Stimulated activated effector memory CD8-positive, alpha-beta T cell treated with anti-CD3 and anti-CD28 coated beads, Interleukin-12 subunit alpha, Interleukin-12 subunit beta, amount 100 ng/mL, for 72 hours (primary cell): ENCODE data around the gene RABGGTB.
"Not testable (repeated sequence)": the region's sequence is repeated elsewhere in the genome, so short reads cannot be mapped to it uniquely, and the experiment has no call there.

Source experiments
- ATAC-seq: fragments of 150-1000 bp; cut with Tn5 transposase; 2 replicates; pipeline ENCODE4 v1.10.0; 2021
- DNase-seq, 2 donors: peaks; one replicate each; pipeline ENCODE4 v3.0.0; 2021 to 2022; ENCODE audit warnings: low spot score in 2 of 2
- H3K27ac Mint-ChIP-seq: one replicate; pipeline ENCODE4 v1.8.0; 2022; ENCODE audit warnings: mild to moderate bottlenecking, mixed read lengths
- H3K36me3 Mint-ChIP-seq: one replicate; pipeline ENCODE4 v1.8.0; 2022; ENCODE audit warnings: mild to moderate bottlenecking, mixed read lengths
- H3K4me1 Mint-ChIP-seq: one replicate; pipeline ENCODE4 v1.8.0; 2022; ENCODE audit warnings: mixed read lengths
- H3K4me3 Mint-ChIP-seq: one replicate; pipeline ENCODE4 v1.8.0; 2022; ENCODE audit warnings: mild to moderate bottlenecking, mixed read lengths
- H3K9me3 Mint-ChIP-seq: one replicate; pipeline ENCODE4 v1.8.0; 2022; ENCODE audit warnings: mixed read lengths

RABGGTB gene

GRCh38 chr1:75785983-75786853 is at the start of gene RABGGTB:
Gene RABGGTB (plus strand): TSS chr1:75786256. CDS start chr1:75786272, 16 bp downstream.
- H3K36me3 Mint-ChIP-seq, result peaks cover 57% of the 10 kb centered on the region
- H3K4me1 Mint-ChIP-seq, result peaks cover 38% of the 10 kb centered on the region
- peak within 1 kb of the TSS; percentile 96 for H3K27ac Mint-ChIP-seq
- H3K4me3 Mint-ChIP-seq, result peak within 1 kb of the TSS; percentile 84
- DNase-seq (peak; percentile 94 to 97), ATAC-seq (peak; percentile 98)
- no peaks in the 10 kb centered on the region for H3K9me3 Mint-ChIP-seq

DNA sequence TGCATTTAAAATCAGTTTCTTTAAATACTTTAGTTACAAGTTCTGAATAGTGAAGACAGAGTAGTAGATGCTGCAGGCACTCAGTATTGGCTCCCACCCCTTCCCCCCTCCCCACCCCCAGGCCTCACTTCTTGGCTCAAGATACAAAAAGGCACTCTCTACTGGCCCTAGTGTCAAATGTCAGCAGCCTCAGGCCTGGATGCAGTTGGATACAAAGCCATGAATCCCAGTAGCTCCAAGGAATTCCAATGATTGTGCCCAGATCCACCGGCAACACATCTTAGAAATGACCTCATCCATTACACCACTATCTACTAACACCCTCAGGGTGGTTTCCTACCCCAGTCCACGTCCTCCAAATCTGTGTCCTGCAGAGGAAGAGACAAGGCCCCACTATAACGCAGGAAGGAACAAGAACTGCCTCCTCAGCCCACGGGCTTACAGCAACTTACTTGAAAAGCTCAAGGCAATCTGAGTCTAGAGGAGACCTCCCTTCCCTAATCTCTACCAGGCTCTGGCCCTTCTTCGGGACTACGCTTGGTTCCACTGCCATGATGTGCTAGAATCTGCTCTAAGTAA is 43.9 kb upstream of the RABGGTB start:
- Mint-ChIP-seq H3K9me3 (no peaks in the 10 kb centered on the region), H3K4me3 (no peak overlapping the region), H3K27ac (no peak overlapping the region), H3K4me1 (no peaks in the 10 kb centered on the region), H3K36me3 (peaks cover 87% of the 10 kb centered on the region)
- ATAC-seq (no peak), DNase-seq (no peak)

- DNase-seq (no peak), ATAC-seq (no peak)
- peak overlapping the region; percentile 23 for H3K27ac Mint-ChIP-seq
- no peaks in the 10 kb centered on the region for H3K9me3 Mint-ChIP-seq
- no peaks in the 10 kb centered on the region for H3K4me1 Mint-ChIP-seq
- H3K4me3 Mint-ChIP-seq, result no peak overlapping the region
- H3K36me3 Mint-ChIP-seq, result peaks cover 80% of the 10 kb centered on the region
Measured at GRCh38 chr1:75745276-75745675, 40.8 kb upstream of the RABGGTB start.

GRCh38 chr1:75757210-75757609 is 28.8 kb upstream of the RABGGTB start:
- H3K4me1 Mint-ChIP-seq, H3K4me3 Mint-ChIP-seq, DNase-seq, ATAC-seq, H3K9me3 Mint-ChIP-seq, H3K27ac Mint-ChIP-seq: not testable (repeated sequence)
- peaks cover 57% of the 10 kb centered on the region for H3K36me3 Mint-ChIP-seq

- ATAC-seq, DNase-seq, H3K4me3 Mint-ChIP-seq, H3K27ac Mint-ChIP-seq, H3K9me3 Mint-ChIP-seq, H3K4me1 Mint-ChIP-seq: not testable (repeated sequence)
- H3K36me3 Mint-ChIP-seq, result peaks cover 48% of the 10 kb centered on the region
Measured at GRCh38 chr1:75758543-75758942, 27.5 kb upstream of the RABGGTB start.

DNA sequence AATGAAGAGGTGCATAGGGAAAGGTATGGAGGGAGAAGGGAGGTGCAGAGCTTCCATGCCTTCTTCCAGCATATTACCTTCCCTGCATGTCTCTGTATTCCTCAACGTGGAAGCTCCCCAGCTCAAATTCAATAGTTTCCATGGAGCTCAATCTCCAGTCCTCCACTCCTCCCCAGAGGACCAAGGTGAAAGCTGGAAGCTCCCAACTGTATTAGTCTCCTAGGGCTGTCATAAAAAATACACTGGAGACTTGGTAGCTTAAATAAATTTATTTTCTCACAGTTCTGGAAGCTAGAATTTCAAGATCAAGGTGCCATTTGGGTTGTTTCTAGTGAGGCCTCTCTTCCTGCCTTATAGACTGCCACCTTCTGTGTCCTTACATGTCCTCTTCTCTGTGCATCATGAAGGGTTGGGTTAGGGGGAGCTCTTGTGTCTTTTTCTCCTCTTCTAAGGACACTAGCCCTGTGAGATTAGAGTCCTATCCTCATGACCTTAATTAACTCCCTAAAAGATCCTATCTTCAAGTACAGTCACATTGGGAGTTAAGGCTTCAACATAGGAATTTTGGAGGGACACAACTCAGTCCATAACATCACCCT is 21.9 kb upstream of the RABGGTB start:
- H3K27ac Mint-ChIP-seq, result no peak overlapping the region
- no peak for ATAC-seq
- H3K9me3 Mint-ChIP-seq, result no peaks in the 10 kb centered on the region

GRCh38 chr1:75765697-75766355 is 20.2 kb upstream of the RABGGTB start:
- Mint-ChIP-seq H3K27ac (peak overlapping the region; percentile 56), H3K36me3 (peaks cover 11% of the 10 kb centered on the region), H3K4me3 (no peak overlapping the region), H3K4me1 (no peaks in the 10 kb centered on the region), H3K9me3 (no peaks in the 10 kb centered on the region)
- no peak for ATAC-seq
- DNase-seq, result no peak

More for the DNA sequence above, 21.9 kb upstream of the RABGGTB start:
- Mint-ChIP-seq H3K36me3 (peaks cover 18% of the 10 kb centered on the region), H3K4me1 (no peaks in the 10 kb centered on the region), H3K4me3 (no peak overlapping the region)
- no peak for DNase-seq

DNA sequence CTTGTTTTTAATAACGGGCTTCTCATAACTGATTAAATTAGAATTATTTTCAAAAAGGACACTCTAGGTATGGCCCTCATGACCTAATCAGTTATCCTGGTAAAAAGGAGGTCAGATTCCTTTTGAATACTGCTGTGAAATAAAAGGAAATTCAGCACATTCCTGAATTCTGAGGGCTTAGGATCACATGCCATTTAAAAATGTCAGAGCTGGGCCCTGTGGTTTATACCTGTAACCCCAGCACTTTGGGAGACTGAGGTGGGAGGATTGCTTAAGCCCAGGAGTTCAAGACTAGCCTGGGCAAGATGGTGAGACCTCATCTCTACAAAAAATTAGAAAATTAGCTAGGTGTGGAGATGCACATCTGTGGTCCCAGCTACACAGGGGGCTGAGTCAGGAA is 18.0 kb upstream of the RABGGTB start:
- H3K9me3 Mint-ChIP-seq, result no peaks in the 10 kb centered on the region
- DNase-seq (no peak), ATAC-seq (no peak)
- no peak overlapping the region for H3K27ac Mint-ChIP-seq
- no peaks in the 10 kb centered on the region for H3K4me1 Mint-ChIP-seq
- H3K4me3 Mint-ChIP-seq, result no peak overlapping the region
- H3K36me3 Mint-ChIP-seq, result no peaks in the 10 kb centered on the region

DNA sequence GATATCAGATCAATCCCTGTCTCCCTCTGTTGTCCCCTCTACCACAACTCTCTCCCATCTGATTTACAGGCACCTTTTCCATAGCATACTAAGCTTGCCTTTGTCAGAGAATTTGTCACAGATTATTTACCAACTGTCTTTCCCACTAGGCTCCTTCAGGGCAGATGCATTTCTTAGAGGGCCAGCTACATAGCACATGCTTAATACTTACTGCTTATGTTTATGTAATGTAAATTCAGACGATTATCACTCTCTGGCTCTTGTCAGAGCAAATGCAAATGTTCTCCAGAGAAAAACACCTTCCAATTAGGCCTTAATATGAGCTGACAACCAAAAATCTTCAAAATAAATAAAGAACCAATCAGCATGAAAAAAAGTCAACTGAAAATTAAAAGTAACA is 15.3 kb upstream of the RABGGTB start:
- Mint-ChIP-seq H3K4me3 (no peak overlapping the region), H3K9me3 (no peaks in the 10 kb centered on the region), H3K36me3 (no peaks in the 10 kb centered on the region), H3K27ac (no peak overlapping the region), H3K4me1 (no peaks in the 10 kb centered on the region)
- no peak for ATAC-seq
- no peak for DNase-seq

- no peak for ATAC-seq
- no peaks in the 10 kb centered on the region for H3K4me1 Mint-ChIP-seq
Measured at GRCh38 chr1:75771978-75772377, 14.1 kb upstream of the RABGGTB start.

DNA sequence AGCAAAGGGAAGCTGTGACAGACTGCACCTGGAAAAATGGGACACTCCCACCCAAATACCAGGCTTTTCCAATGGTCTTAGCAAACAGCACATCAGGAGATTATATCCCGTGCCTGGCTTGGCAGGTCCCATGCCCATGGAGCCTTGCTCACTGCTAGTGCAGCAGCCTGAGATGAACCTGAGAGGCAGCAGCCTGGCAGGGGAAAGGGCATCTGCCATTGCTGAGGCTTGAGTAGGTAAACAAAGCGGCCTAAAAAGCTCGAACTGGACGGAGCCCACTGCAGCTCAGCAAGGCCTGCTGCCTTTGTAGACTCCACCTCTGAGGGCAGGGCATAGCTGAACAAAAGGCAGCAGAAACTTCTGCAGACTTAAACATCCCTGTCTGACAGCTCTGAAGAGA is 8.2 kb upstream of the RABGGTB start:
- H3K4me3 Mint-ChIP-seq, ATAC-seq, H3K36me3 Mint-ChIP-seq, H3K27ac Mint-ChIP-seq, DNase-seq, H3K9me3 Mint-ChIP-seq: not testable (repeated sequence)
- peaks cover 13% of the 10 kb centered on the region for H3K4me1 Mint-ChIP-seq

More at GRCh38 chr1:75771978-75772377, 14.1 kb upstream of the RABGGTB start:
- H3K9me3 Mint-ChIP-seq, result no peaks in the 10 kb centered on the region
- H3K4me3 Mint-ChIP-seq, result no peak overlapping the region
- no peaks in the 10 kb centered on the region for H3K36me3 Mint-ChIP-seq
- no peak for DNase-seq
- no peak overlapping the region for H3K27ac Mint-ChIP-seq

DNA sequence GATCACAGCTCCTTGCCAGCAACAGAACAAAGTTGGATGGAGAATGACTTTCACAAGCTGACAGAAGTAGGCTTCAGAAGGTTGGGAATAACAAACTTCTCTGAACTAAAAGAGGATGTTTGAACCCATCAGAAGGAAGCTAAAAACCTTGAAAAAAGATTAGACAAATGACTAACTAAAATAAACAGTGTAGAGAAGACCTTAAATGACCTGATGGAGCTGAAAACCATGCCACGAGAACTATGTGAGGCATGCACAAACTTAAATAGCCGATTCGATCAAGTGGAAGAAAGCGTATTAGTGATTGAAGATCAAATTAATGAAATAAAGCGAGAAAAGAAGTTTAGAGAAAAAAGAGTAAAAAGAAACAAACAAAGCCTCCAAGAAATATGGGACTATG is 7.4 kb upstream of the RABGGTB start:
- not testable (repeated sequence) for H3K27ac Mint-ChIP-seq, ATAC-seq, H3K36me3 Mint-ChIP-seq, DNase-seq, H3K9me3 Mint-ChIP-seq, H3K4me3 Mint-ChIP-seq
- H3K4me1 Mint-ChIP-seq, result peaks cover 13% of the 10 kb centered on the region

DNA sequence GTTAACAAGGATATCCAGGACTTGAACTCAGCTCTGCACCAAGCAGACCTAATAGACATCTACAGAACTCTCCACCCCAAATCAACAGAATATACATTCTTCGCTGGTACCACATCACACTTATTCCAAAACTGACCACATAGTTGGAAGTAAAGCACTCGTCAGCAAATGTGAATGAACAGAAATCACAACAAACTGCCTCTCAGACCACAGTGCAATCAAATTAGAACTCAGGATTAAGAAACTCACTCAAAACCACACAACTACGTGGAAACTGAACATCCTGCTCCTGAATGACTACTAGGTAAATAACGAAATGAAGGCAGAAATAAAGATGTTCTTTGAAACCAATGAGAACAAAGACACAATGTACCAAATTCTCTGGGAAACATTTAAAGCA is 5.9 kb upstream of the RABGGTB start:
- H3K4me3 Mint-ChIP-seq, H3K36me3 Mint-ChIP-seq, ATAC-seq, DNase-seq, H3K9me3 Mint-ChIP-seq: not testable (repeated sequence)
- Mint-ChIP-seq H3K4me1 (peaks cover 13% of the 10 kb centered on the region), H3K27ac (peak overlapping the region; percentile 2)

GRCh38 chr1:75783920-75784319 is 2.1 kb upstream of the RABGGTB start:
- peak overlapping the region; percentile 84 for H3K4me3 Mint-ChIP-seq
- peaks cover 34% of the 10 kb centered on the region for H3K36me3 Mint-ChIP-seq
- peak overlapping the region; percentile 96 for H3K27ac Mint-ChIP-seq
- not testable (repeated sequence) for H3K9me3 Mint-ChIP-seq, DNase-seq, ATAC-seq
- H3K4me1 Mint-ChIP-seq, result peaks cover 27% of the 10 kb centered on the region

- Mint-ChIP-seq H3K4me1 (peaks cover 32% of the 10 kb centered on the region), H3K36me3 (peaks cover 49% of the 10 kb centered on the region), H3K27ac (peak overlapping the region; percentile 96), H3K9me3 (no peaks in the 10 kb centered on the region), H3K4me3 (peak overlapping the region; percentile 84)
- ATAC-seq (peak; percentile 0), DNase-seq (peak in 1 of 2 donors; percentile 10)
Measured at GRCh38 chr1:75785320-75785982, 605 bp upstream of the RABGGTB start.
